ENCODE results near the gene CHCHD1.
"Not testable (repeated sequence)": the region's sequence is repeated elsewhere in the genome, so short reads cannot be mapped to it uniquely, and the experiment has no call there.

The CHCHD1 gene

DNA sequence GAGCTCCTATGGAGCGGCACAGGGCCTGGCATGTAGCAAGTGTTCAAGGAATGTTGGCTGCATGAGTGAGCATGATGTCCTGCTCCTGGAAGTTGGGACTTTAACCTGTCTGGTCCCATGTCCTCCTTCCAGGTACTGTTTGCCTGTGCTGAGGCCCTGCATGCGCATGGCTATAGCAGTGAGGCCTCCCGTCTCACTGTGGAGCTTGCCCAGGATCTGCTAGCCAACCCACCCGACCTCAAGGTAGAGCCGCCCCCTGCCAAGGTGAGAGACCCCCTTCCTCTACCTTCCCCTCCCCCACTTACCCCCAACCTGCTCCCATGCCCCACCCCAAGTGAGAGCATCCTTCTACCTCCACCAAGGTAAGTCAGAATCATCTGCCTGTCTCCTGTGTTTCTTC, 11.6 kb downstream of the CHCHD1 start:
- no peak for DNase-seq (ENCODE audit: low spot score)

DNA sequence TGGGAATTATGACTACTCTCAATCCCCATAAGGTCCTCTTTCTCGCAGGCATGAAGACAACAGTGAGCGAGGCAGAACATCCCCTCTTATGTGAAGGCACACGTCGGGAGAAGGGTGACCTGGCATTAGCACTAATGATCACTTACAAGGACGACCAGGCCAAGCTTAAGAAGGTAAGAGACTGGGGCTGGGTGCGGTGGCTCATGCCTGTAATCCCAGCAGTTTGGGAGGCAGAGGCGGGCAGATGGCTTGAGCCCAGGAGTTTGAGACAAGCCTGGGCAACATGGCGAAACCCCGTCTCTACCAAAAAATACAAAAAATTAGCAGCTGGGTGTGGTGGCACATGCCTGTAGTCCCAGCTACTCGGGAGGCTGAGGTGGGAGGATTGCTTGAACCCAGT, 13.6 kb downstream of the CHCHD1 start:
- DNase-seq (ENCODE audit: low spot score) = not testable (repeated sequence)

GRCh38 chr10:73796035-73796434, 14.2 kb downstream of the CHCHD1 start:
- not testable (repeated sequence) for DNase-seq (ENCODE audit: low spot score)

- no peak for DNase-seq (ENCODE audit: low spot score)
Observed at GRCh38 chr10:73796766-73797165, 14.9 kb downstream of the CHCHD1 start.

DNA sequence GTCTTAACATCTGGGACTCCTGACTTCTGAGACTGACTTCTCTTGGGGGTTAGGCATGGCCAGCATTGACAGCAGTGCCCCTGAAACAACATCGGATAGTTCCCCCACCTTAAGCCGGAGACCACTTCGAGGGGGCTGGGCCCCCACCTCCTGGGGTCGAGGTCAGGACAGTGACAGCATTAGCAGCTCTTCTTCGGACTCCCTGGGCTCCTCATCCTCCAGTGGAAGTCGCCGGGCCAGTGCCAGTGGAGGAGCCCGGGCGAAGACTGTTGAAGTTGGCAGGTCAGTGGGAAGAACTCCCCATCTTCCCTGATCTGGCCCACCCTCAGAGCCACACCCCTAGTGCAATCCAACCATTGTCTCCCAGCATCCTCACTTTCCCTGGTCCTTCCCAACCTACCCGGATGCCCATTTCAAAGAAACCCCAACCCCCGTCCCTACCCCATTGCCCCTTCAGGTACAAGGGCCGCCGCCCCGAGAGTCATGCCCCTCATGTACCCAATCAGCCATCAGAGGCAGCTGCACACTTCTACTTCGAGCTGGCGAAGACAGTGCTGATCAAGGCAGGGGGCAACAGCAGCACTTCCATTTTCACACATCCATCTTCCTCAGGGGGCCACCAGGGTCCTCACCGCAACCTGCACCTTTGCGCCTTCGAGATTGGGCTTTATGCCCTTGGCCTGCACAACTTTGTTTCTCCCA, 15.6 kb downstream of the CHCHD1 start:
- no peak for DNase-seq (ENCODE audit: low spot score)

- no peak for DNase-seq (ENCODE audit: low spot score)
Observed at GRCh38 chr10:73798087-73798486, 16.2 kb downstream of the CHCHD1 start.

- no peak for DNase-seq (ENCODE audit: low spot score)
Observed at GRCh38 chr10:73798927-73799560, 17.2 kb downstream of the CHCHD1 start.

DNA sequence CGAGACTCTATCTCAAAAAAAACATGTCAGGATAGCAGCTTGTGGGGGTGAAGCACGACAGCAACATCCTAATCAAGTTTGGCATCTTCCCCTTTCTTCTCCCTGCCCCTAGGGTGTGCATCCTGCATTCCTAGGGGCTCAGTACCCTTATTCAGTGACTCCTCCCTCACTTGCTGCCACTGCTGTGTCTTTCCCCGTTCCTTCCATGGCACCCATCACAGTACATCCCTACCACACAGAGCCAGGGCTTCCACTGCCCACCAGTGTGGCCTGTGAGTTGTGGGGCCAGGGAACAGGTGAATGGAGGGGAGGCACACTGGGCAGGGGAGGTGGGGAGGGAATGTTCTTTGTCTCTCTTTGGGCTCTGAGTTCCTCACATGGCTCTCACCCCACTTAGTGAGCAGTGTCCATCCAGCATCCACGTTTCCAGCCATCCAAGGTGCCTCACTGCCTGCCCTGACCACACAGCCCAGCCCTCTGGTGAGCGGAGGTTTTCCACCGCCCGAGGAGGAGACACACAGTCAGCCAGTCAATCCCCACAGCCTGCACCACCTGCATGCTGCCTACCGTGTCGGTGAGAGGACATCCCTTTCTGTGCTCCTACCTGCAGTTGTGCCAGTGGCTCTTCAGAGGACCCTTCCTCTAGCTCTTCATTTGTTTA, 18.2 kb downstream of the CHCHD1 start:
- no peak for DNase-seq (ENCODE audit: low spot score)

- no peak for DNase-seq (ENCODE audit: low spot score)
Observed at GRCh38 chr10:73800560-73801252, 18.9 kb downstream of the CHCHD1 start.

DNA sequence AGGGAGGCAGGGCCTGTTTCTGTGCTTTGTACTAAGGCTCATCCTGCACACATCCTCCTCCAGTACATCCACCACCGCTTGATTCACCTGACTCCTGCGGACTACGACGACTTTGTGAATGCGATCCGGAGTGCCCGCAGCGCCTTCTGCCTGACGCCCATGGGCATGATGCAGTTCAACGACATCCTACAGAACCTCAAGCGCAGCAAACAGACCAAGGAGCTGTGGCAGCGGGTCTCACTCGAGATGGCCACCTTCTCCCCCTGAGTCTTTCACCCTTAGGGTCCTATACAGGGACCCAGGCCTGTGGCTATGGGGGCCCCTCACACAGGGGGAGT, 19.4 kb downstream of the CHCHD1 start:
- no peak for DNase-seq (ENCODE audit: low spot score)

DNA sequence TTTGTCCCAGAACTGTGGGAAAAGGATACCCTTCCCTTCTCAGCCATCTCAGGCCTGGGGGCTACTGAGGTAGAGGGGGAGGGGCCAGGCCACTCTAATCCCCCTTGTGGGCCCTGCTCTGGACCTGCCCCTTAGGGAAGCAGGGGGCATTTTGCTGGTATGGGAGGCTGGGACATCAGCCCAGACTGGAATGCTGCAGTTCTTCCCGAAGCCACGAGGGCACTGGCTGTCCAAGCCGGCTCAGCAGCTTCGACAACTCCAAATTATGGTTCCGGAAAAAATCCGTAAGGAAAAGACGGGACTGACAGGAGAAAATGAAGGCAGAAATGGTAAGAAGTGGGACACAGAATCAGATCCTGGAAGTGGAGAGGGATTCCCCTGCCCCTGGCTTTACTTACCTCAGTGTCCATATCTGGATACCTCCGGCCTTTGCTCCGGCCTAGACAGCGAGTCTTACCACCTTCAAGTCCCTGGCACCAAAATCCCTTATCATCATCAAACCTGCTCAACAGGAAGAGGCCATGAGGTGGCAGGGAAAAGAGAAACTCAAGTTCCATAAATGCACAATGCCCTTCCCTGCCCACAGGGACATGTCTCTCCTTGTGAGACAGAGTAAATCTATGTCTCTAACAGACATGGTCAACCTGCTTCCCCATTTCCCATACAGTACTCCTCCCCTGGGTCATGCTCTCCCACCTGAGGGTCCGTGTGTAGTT, 20.6 kb downstream of the CHCHD1 start:
- no peak for DNase-seq (ENCODE audit: low spot score)

DNA sequence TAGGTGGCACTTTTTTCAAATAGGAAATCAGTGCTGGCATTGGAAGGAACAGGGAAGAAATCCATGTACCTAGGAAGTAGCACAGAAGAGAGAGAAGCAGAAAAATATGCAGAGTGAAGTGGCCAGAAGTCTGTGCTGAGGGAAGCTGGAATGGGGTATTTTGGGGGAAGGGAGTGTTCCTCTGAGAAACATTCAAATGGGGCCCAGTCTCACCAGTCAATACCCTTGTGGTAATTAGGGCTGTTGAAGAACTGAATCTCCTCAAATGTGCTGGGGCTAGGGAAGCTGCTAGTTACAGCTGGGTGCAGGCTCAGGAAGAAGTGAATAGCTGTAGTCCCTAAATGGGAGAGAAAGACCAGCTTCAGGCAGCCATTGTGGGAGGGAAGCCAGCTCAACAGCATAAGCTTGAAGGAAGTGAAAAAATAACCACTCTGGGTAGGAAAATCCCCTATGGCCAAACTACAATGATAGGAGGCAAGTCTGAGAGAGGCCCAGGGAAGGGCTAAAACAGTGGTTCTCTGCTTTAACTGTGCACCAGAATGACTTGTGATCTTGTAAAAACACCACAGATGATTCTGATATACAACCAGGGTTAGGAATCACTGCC, 21.9 kb downstream of the CHCHD1 start:
- no peak for DNase-seq (ENCODE audit: low spot score)

- no peak for DNase-seq (ENCODE audit: low spot score)
Observed at GRCh38 chr10:73806176-73806950, 24.5 kb downstream of the CHCHD1 start.

DNA sequence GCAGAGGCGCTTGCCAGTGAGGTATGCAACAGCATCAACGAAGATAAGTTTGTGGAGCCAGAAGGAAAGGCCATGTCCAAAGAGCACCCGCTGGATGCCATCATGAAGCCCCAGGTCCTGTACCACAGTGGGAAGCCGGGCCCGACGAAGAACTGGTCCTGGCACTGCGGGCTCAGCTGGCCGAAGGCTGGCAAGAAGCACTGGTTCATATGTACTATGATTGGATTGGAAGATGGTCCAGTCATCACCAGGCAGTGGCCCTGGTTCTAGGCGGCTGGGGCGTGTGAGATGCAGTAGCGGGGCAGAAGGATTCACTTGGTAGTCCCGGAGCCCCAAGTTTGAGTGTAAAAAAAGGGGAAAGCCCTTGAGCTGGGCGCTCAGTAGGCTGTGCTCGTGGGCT, 25.6 kb downstream of the CHCHD1 start:
- DNase-seq (ENCODE audit: low spot score) = no peak

GRCh38 chr10:73808021-73808815, 26.4 kb downstream of the CHCHD1 start:
- no peak for DNase-seq (ENCODE audit: low spot score)

DNA sequence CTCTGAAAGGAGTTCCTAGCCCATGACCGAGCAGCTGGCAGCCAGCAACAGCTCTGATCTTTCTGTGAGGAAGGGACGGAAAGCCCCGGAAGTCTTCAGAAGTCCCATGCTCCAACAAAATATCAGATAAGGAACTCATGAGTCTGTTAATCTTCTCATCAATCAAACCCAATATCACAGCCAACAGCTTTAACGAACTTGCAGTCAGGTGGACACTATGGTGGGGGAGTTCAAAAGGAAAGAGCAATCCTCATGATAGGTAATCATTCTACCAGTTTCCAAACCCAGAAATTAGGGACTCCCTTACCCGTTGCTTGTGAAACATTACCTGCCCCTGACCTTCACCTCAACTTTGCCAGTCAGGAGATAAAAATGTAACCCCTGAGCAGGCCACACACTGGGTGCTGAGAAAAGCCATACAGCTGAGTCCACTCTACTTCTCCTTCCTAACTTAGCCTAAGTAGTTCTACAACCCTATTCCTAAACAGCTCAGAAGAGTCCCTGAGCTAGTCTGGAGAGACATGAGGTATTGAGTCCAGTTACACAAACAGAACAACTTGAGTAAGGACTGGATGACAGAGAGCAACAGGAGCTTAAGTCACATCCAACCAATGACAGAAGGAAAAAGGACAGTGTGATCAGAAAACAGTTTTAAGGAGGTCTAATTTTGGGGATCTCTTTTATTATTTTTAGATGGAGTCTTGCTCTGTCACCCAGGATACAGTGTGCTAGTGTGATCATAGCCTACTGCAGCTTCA, 27.4 kb downstream of the CHCHD1 start:
- no peak for DNase-seq (ENCODE audit: low spot score)

DNA sequence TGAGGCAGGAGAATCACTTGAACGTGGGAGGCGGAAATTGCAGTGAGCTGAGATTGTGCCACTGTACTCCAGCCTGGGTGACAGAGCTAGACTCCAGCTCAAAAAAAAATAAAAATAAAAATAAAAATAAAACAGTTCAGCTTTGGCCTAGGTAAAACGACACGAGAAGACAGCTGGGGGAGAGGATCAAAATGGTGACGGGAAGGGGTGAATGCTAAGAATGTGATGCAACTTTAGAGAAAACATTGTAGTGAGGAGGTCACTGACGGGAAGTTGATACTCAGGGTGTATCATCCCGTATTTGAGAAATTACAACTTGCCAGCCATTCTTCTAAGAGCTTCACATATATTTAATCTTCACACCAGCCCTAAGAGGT, 28.5 kb downstream of the CHCHD1 start:
- DNase-seq (ENCODE audit: low spot score) = no peak

DNA sequence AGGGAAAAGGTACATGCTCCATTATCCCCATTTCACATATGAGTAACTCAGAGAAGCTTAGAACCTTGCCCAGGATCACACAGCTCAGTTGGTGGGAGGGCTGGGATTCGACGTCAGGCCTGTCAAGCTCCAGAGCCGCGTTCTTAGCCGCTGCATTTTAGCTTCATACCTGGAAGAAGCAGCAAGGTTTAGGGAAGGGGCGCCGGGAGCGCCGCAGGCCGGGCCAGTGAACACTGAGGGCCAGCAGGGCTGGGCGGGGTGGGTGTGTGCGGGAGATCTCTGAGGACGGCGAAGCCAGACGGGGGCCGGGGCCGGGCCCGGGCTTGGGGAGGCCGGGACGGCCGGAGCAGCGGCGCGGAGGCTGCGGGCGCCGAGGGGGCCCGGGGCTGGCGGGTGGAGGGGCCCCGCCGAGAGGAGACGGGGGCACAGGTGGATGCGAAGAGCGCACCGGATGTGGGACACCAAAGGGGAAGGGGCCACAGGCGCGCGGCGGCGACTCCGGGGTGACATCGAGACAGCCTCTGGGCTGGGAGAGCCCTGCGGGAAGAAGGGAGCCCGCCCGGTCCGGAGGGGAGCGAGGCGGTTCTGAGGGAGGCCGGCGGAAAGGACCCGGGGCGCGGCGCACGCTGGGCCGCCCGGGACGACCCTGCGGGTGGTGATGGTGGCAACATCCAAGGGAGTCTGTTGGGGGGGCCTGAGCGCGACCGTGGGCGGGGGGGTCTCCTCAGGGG, 29.1 kb downstream of the CHCHD1 start:
- DNase-seq (ENCODE audit: low spot score) = peak; percentile 73

DNA sequence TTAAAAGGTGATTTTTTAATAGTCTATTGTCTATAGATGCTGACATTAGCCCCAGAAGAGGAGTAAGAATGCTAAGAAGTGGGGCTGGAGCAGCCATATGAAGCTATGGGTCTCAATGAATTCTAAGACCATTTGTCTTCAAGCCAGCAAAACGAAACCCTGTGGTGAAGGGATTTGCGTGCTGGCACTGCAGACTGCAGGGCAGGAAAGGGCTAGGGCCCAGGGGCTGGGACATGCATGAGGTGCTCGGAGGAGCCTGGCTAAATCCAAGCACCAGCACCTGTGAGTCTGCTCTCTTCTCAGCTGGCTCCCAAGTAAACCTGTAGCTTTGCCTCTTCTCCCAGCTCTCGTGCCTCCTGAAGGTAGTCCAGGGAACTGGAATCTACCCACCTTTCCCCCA, 30.8 kb downstream of the CHCHD1 start:
- no peak for DNase-seq (ENCODE audit: low spot score)
